ENCODE data around the gene OR2L5. TPM values are rescaled to one million over a fixed set of nuclear protein-coding genes. Genes with fewer than 3 reads are reported as not detected.

OR2L5 gene
- total and polyA plus RNA-seq, 2 of the 4 experiments (the other 2 are of a cell fraction) = not detected

DNA sequence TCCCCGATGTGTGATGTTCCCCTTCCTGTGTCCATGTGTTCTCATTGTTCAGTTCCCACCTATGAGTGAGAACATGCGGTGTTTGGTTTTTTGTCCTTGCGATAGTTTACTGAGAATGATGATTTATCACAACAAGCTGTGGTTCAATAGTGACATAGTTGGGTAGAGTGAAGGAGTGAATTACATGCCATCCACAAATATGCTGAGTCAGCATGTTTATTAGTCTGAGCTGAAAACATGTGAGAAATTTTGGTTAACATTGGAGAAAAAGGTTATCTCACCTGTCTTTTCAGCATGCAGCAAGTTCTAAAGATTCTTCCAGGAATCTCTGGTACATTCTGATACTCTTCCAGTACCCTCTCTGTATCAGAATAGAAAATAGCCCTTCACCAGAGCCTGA is 52.1 kb downstream of the OR2L5 start:
- Histone ChIP-seq H4K5ac (ENCODE audit: low read depth, low read length) (no peak overlapping the region), H2AFZ (replicated peaks; ENCODE audit: low read length, poor library complexity) (no peak overlapping the region), H2AK5ac (ENCODE audit: low read depth, low read length) (no peak overlapping the region), H3K9me1 (ENCODE audit: insufficient read depth, low read length) (no peaks in the 10 kb centered on the region), H3K4ac (ENCODE audit: low read depth, low read length) (no peak overlapping the region), H2BK5ac (ENCODE audit: low read depth, low read length, poor library complexity, severe bottlenecking) (no peak overlapping the region), H3K27ac (ENCODE audit: insufficient read depth, low read length) (no peak overlapping the region), H3K4me2 (ENCODE audit: low read depth, low read length) (no peak overlapping the region), H3K23ac (ENCODE audit: low read depth, low read length) (no peak overlapping the region), H2BK15ac (ENCODE audit: low read depth, low read length) (no peak overlapping the region), H2BK20ac (ENCODE audit: low read depth, low read length) (no peak overlapping the region), H3K4me1 (ENCODE audit: control insufficient read depth, insufficient read depth, low read length) (no peaks in the 10 kb centered on the region), H4K8ac (ENCODE audit: low read depth in 2 of 2, low read length in 2 of 2) (no peak overlapping the region), H3K4me3 (ENCODE audit: insufficient read depth, low read depth, low read length) (no peak overlapping the region), H3K36me3 (ENCODE audit: control insufficient read depth, insufficient read depth, low read length) (no peaks in the 10 kb centered on the region), H3K18ac (ENCODE audit: low read depth, low read length) (no peak overlapping the region), H3K56ac (ENCODE audit: extremely low read depth, insufficient read depth, low read length) (no peak overlapping the region), H3K9me3 (ENCODE audit: control insufficient read depth, insufficient read depth, low read length) (peaks cover 4% of the 10 kb centered on the region), H3K14ac (replicated peaks; ENCODE audit: low read depth, low read length) (no peak overlapping the region), H3K79me1 (ENCODE audit: low read depth in 1 of 2, low read length in 2 of 2) (no peaks in the 10 kb centered on the region), H4K91ac (ENCODE audit: insufficient read depth, low read depth, low read length) (no peak overlapping the region), H3K27me3 (ENCODE audit: control insufficient read depth, insufficient read depth, low read length) (no peaks in the 10 kb centered on the region), H3K9ac (ENCODE audit: low read depth, low read length) (no peak overlapping the region), H2AK9ac (replicated peaks; ENCODE audit: low read depth, low read length, poor library complexity) (no peak overlapping the region), H2BK120ac (ENCODE audit: low read depth, low read length) (no peak overlapping the region), H4K20me1 (ENCODE audit: insufficient read depth, low read length) (no peaks in the 10 kb centered on the region)
- WGBS, 2 experiments (ENCODE audit: extremely low coverage in 2 of 2, insufficient read length in 1 of 2) = no CpG with 5 or more reads among the region's 3 CpGs
- intact Hi-C loops (cut with micrococcal nuclease) = no loop called here
- ATAC-seq (ENCODE audit: low read depth) = no peak
- DNase-seq = no peak
- ChIA-PET CTCF (no interaction called here), POLR2A (ENCODE audit: unreplicated experiment) (no interaction called here)
- dilution Hi-C loops (cut with HindIII; ENCODE audit: low sequenced_read_pairs, unreplicated experiment) = no loop called here
- in situ Hi-C loops (cut with MboI; ENCODE audit: low sequenced_read_pairs) = no loop called here
- TF ChIP-seq MAFK (IDR thresholded peaks at IDR 0.05; ENCODE audit: low read depth, low read length) = peak; percentile 99
- no peak for TF ChIP-seq POLR2A (IDR thresholded peaks at IDR 0.05; ENCODE audit: low read depth, low read length)
- TF ChIP-seq RCOR1 (IDR thresholded peaks at IDR 0.05; ENCODE audit: insufficient replicate concordance, low read length) = no peak
- no TSS peak for BruUV-seq (replicated peaks)

Small RNA genes lying within 50 kb of the gene (microRNA-seq; reads per million reads assigned to microRNA genes)
- gene RF00019 (ENCODE audit: insufficient read depth, insufficient read length) = not detected

Small RNA genes lying within 50 kb of the gene (small RNA-seq; reads per million reads assigned to genes)
- gene RF00019 = 0 reads per million in 5 experiments

Other genes with a start within 250 kb of the OR2L5 start
- not detected in 2 replicates for gene OR14A16, start 189.5 kb upstream of the OR2L5 start, total RNA-seq (2012; rRNA removed)
- gene OR14A16, start 189.5 kb upstream of the OR2L5 start, polyA plus RNA-seq (2012; rRNA removed) = not detected in 2 replicates
- not detected in 2 replicates for gene OR11L1, start 171.8 kb upstream of the OR2L5 start, total RNA-seq (2012; rRNA removed)
- not detected in 2 replicates for gene OR11L1, start 171.8 kb upstream of the OR2L5 start, polyA plus RNA-seq (2012; rRNA removed)
- gene TRIM58, start 156.5 kb upstream of the OR2L5 start, total RNA-seq (2012; rRNA removed) = 0.54 and 1.1 TPM in 2 replicates
- 0.79 and 0.91 TPM in 2 replicates for gene TRIM58, start 156.5 kb upstream of the OR2L5 start, polyA plus RNA-seq (2012; rRNA removed)
- gene OR2W3, start 118.1 kb upstream of the OR2L5 start, total RNA-seq (2012; rRNA removed) = 0.28 and 0.54 TPM in 2 replicates
- gene OR2W3, start 118.1 kb upstream of the OR2L5 start, polyA plus RNA-seq (2012; rRNA removed) = 0.63 and 0.90 TPM in 2 replicates
- not detected in 2 replicates for gene OR2T8, start 93.4 kb upstream of the OR2L5 start, total RNA-seq (2012; rRNA removed)
- gene OR2T8, start 93.4 kb upstream of the OR2L5 start, polyA plus RNA-seq (2012; rRNA removed) = not detected in 2 replicates
- gene OR2AJ1, start 88.8 kb upstream of the OR2L5 start, total RNA-seq (2012; rRNA removed) = not detected in 2 replicates
- gene OR2AJ1, start 88.8 kb upstream of the OR2L5 start, polyA plus RNA-seq (2012; rRNA removed) = not detected in 2 replicates
- gene OR2L8, start 64.8 kb upstream of the OR2L5 start, total RNA-seq (2012; rRNA removed) = not detected in 2 replicates
- gene OR2L8, start 64.8 kb upstream of the OR2L5 start, polyA plus RNA-seq (2012; rRNA removed) = not detected in 2 replicates
- not detected in 2 replicates for gene OR2AK2, start 48.4 kb upstream of the OR2L5 start, total RNA-seq (2012; rRNA removed)
- not detected in 2 replicates for gene OR2AK2, start 48.4 kb upstream of the OR2L5 start, polyA plus RNA-seq (2012; rRNA removed)
- gene OR2L2, start 16.4 kb downstream of the OR2L5 start, total RNA-seq (2012; rRNA removed) = not detected in 2 replicates
- not detected in 2 replicates for gene OR2L2, start 16.4 kb downstream of the OR2L5 start, polyA plus RNA-seq (2012; rRNA removed)
- gene OR2L3, start 33.2 kb downstream of the OR2L5 start, total RNA-seq (2012; rRNA removed) = not detected in 2 replicates
- not detected in 2 replicates for gene OR2L3, start 33.2 kb downstream of the OR2L5 start, polyA plus RNA-seq (2012; rRNA removed)
- gene OR2L13, start 81.5 kb downstream of the OR2L5 start, total RNA-seq (2012; rRNA removed) = not detected in 2 replicates
- not detected in 2 replicates for gene OR2L13, start 81.5 kb downstream of the OR2L5 start, polyA plus RNA-seq (2012; rRNA removed)
- not detected in 2 replicates for gene OR2M5, start 131.5 kb downstream of the OR2L5 start, total RNA-seq (2012; rRNA removed)
- not detected in 2 replicates for gene OR2M5, start 131.5 kb downstream of the OR2L5 start, polyA plus RNA-seq (2012; rRNA removed)
- gene OR2M2, start 161.2 kb downstream of the OR2L5 start, total RNA-seq (2012; rRNA removed) = not detected in 2 replicates
- not detected in 2 replicates for gene OR2M2, start 161.2 kb downstream of the OR2L5 start, polyA plus RNA-seq (2012; rRNA removed)
- not detected in 2 replicates for gene OR2M3, start 183.6 kb downstream of the OR2L5 start, total RNA-seq (2012; rRNA removed)
- gene OR2M3, start 183.6 kb downstream of the OR2L5 start, polyA plus RNA-seq (2012; rRNA removed) = not detected in 2 replicates
- gene OR2M4, start 217.8 kb downstream of the OR2L5 start, total RNA-seq (2012; rRNA removed) = not detected in 2 replicates
- not detected in 2 replicates for gene OR2M4, start 217.8 kb downstream of the OR2L5 start, polyA plus RNA-seq (2012; rRNA removed)